ENCODE results near the gene STX10. TPM values are rescaled to one million over a fixed set of nuclear protein-coding genes. Genes with fewer than 3 reads are reported as not detected.
"Not testable (repeated sequence)": the region's sequence is repeated elsewhere in the genome, so short reads cannot be mapped to it uniquely, and the experiment has no call there.

The STX10 gene
- polyA plus RNA-seq (ENCODE audit: insufficient read length), result 33.8 TPM

- peak; percentile 95 for DNase-seq
Measured at GRCh38 chr19:13150187-13150930, at the start of gene STX10, which contains the start of gene IER2. Gene STX10 (minus strand): TSS chr19:13150375. CDS start chr19:13150173, 202 bp downstream. Gene IER2 (plus strand): TSS chr19:13150411. CDS start chr19:13153187, 2,776 bp downstream.

GRCh38 chr19:13198634-13199033, 48.5 kb upstream of the STX10 start:
- DNase-seq, result no peak

- no peak for DNase-seq
Measured at GRCh38 chr19:13195678-13196077, 45.5 kb upstream of the STX10 start.

- no peak for DNase-seq
Measured at GRCh38 chr19:13190781-13191540, 40.8 kb upstream of the STX10 start.

- no peak for DNase-seq
Measured at GRCh38 chr19:13189600-13189999, 39.4 kb upstream of the STX10 start.

GRCh38 chr19:13187419-13187818, 37.2 kb upstream of the STX10 start:
- DNase-seq, result no peak

- not testable (repeated sequence) for DNase-seq
Measured at GRCh38 chr19:13186688-13187087, 36.5 kb upstream of the STX10 start.

GRCh38 chr19:13185763-13186657, 35.8 kb upstream of the STX10 start:
- not testable (repeated sequence) for DNase-seq

- not testable (repeated sequence) for DNase-seq
Measured at GRCh38 chr19:13184926-13185325, 34.8 kb upstream of the STX10 start.

GRCh38 chr19:13181747-13182388, 31.7 kb upstream of the STX10 start:
- peak; percentile 66 for DNase-seq

GRCh38 chr19:13178291-13178690, 28.1 kb upstream of the STX10 start:
- not testable (repeated sequence) for DNase-seq

GRCh38 chr19:13177584-13177983, 27.4 kb upstream of the STX10 start:
- DNase-seq, result not testable (repeated sequence)

GRCh38 chr19:13176345-13176744, 26.2 kb upstream of the STX10 start:
- DNase-seq, result no peak

- DNase-seq, result no peak
Measured at GRCh38 chr19:13173139-13173737, 23.1 kb upstream of the STX10 start.

- DNase-seq, result no peak
Measured at GRCh38 chr19:13172346-13173138, 22.4 kb upstream of the STX10 start.

- DNase-seq, result no peak
Measured at GRCh38 chr19:13171146-13171545, 21.0 kb upstream of the STX10 start.

- no peak for DNase-seq
Measured at GRCh38 chr19:13169769-13170168, 19.6 kb upstream of the STX10 start.

- not testable (repeated sequence) for DNase-seq
Measured at GRCh38 chr19:13166151-13166550, 16.0 kb upstream of the STX10 start.

GRCh38 chr19:13165162-13165997, 15.2 kb upstream of the STX10 start:
- DNase-seq, result no peak
